ENCODE data around the gene OR2T10.

The OR2T10 gene

GRCh38 chr1:248627971-248628844 lies 30.7 kb upstream of the OR2T10 start:
- no peak for TF ChIP-seq CTCF (IDR thresholded peaks at IDR 0.05; ENCODE audit: low read depth, low read length)
- DNase-seq (ENCODE audit: low read depth in 2 of 2) = no peak
- no peak overlapping the region for H3K4me3 ChIP-seq (replicated peaks in 1 of 2; ENCODE audit: low read depth in 2 of 2, low read length in 2 of 2)

GRCh38 chr1:248625971-248626370 lies 28.5 kb upstream of the OR2T10 start:
- TF ChIP-seq CTCF (IDR thresholded peaks at IDR 0.05; ENCODE audit: low read depth, low read length) = no peak
- no peak for DNase-seq (ENCODE audit: low read depth in 2 of 2)
- no peak overlapping the region for H3K4me3 ChIP-seq (replicated peaks in 1 of 2; ENCODE audit: low read depth in 2 of 2, low read length in 2 of 2)

GRCh38 chr1:248625166-248625565 lies 27.7 kb upstream of the OR2T10 start:
- DNase-seq (ENCODE audit: low read depth in 2 of 2) = no peak
- H3K4me3 ChIP-seq (replicated peaks in 1 of 2; ENCODE audit: low read depth in 2 of 2, low read length in 2 of 2) = no peak overlapping the region
- TF ChIP-seq CTCF (IDR thresholded peaks at IDR 0.05; ENCODE audit: low read depth, low read length) = no peak

GRCh38 chr1:248622570-248623001 lies 25.1 kb upstream of the OR2T10 start:
- peak; percentile 46 for TF ChIP-seq CTCF (IDR thresholded peaks at IDR 0.05; ENCODE audit: low read depth, low read length)
- no peak overlapping the region for H3K4me3 ChIP-seq (replicated peaks in 1 of 2; ENCODE audit: low read depth in 2 of 2, low read length in 2 of 2)
- DNase-seq (ENCODE audit: low read depth in 2 of 2) = peak; percentile 46 to 62

GRCh38 chr1:248621770-248622169 lies 24.3 kb upstream of the OR2T10 start:
- no peak for DNase-seq (ENCODE audit: low read depth in 2 of 2)
- no peak for TF ChIP-seq CTCF (IDR thresholded peaks at IDR 0.05; ENCODE audit: low read depth, low read length)
- H3K4me3 ChIP-seq (replicated peaks in 1 of 2; ENCODE audit: low read depth in 2 of 2, low read length in 2 of 2) = no peak overlapping the region

- no peak overlapping the region for H3K4me3 ChIP-seq (replicated peaks in 1 of 2; ENCODE audit: low read depth in 2 of 2, low read length in 2 of 2)
- peak; percentile 69 for TF ChIP-seq CTCF (IDR thresholded peaks at IDR 0.05; ENCODE audit: low read depth, low read length)
- peak; percentile 52 to 75 for DNase-seq (ENCODE audit: low read depth in 2 of 2)
These were observed 21.4 kb upstream of the OR2T10 start for GRCh38 chr1:248618878-248619277.
